Liver (tissue), 9 donors: ENCODE data around the gene SIK3. TPM values are rescaled to one million over a fixed set of nuclear protein-coding genes. Genes with fewer than 3 reads are reported as not detected.

Experiments
- DNase-seq: peaks from one replicate; pipeline ENCODE4 v3.0.0-alpha.2; 2017; ENCODE audit warnings: low spot score
- H3K27ac ChIP-seq, 2 donors: one replicate each; pipeline ENCODE4 v1.7.0; 2013; ENCODE audit warnings: inconsistent platforms in 2 of 2, low read length in 2 of 2, control low read depth in 1 of 2, low read depth in 1 of 2, mild to moderate bottlenecking in 1 of 2
- H3K27me3 ChIP-seq, 4 donors: one replicate each; pipeline versions ENCODE4 v1.6.1 to v1.7.0; 2013; ENCODE audit warnings: low read length in 3 of 4, inconsistent platforms in 1 of 4, mild to moderate bottlenecking in 1 of 4, moderate library complexity in 1 of 4; ENCODE audit not compliant: control insufficient read depth in 4 of 4, insufficient read depth in 4 of 4
- H3K36me3 ChIP-seq, 4 donors: one replicate each; pipeline versions ENCODE4 v1.6.1 to v1.7.0; 2013; ENCODE audit warnings: low read length in 3 of 4, mild to moderate bottlenecking in 3 of 4, low read depth in 1 of 4, moderate library complexity in 1 of 4; ENCODE audit not compliant: control insufficient read depth in 4 of 4, insufficient read depth in 3 of 4
- H3K4me1 ChIP-seq, 4 donors: one replicate each; pipeline versions ENCODE4 v1.6.1 to v1.7.0; 2013; ENCODE audit warnings: low read length in 3 of 4, mild to moderate bottlenecking in 3 of 4, moderate library complexity in 1 of 4; ENCODE audit not compliant: control insufficient read depth in 4 of 4, insufficient read depth in 4 of 4
- H3K4me3 ChIP-seq, 3 donors: one replicate each; pipeline versions ENCODE4 v1.6.1 to v1.7.0; 2013; ENCODE audit warnings: low read length in 3 of 3, control low read depth in 1 of 3, low read depth in 1 of 3, mild to moderate bottlenecking in 1 of 3
- H3K9ac ChIP-seq, 2 donors: one replicate each; pipeline ENCODE4 v1.7.0; 2013; ENCODE audit warnings: low read length in 2 of 2, mild to moderate bottlenecking in 2 of 2, moderate library complexity in 2 of 2, control low read depth in 1 of 2, low read depth in 1 of 2
- H3K9me3 ChIP-seq, 4 donors: one replicate each; pipeline versions ENCODE4 v1.6.1 to v1.7.0; 2013; ENCODE audit warnings: low read length in 3 of 4; ENCODE audit not compliant: control insufficient read depth in 4 of 4
- EGR1 ChIP-seq, 2 donors: IDR thresholded peaks; 2 replicates each; pipeline ENCODE4 v1.6.1; 2016 to 2018; ENCODE audit warnings: antibody characterized with exemption in 2 of 2, low read depth in 2 of 2
- FOXA2 ChIP-seq: IDR thresholded peaks from 2 replicates; pipeline ENCODE4 v1.6.1; 2016; ENCODE audit warnings: antibody characterized with exemption
- GABPA ChIP-seq, 2 donors: IDR thresholded peaks in 1 of 2; conservative IDR thresholded peaks in 1 of 2; 2 replicates each; pipeline ENCODE4 v1.6.1; 2016; ENCODE audit warnings: antibody characterized with exemption in 2 of 2, mild to moderate bottlenecking in 1 of 2, moderate library complexity in 1 of 2
- HNF4A ChIP-seq, 2 donors: conservative IDR thresholded peaks; 2 replicates each; pipeline ENCODE4 v1.6.1; 2016; ENCODE audit warnings: antibody characterized with exemption in 2 of 2, mild to moderate bottlenecking in 2 of 2
- HNF4G ChIP-seq: IDR thresholded peaks from 2 replicates; pipeline ENCODE4 v1.6.1; 2016; ENCODE audit warnings: antibody characterized with exemption
- JUND ChIP-seq, 2 donors: IDR thresholded peaks; 2 replicates each; pipeline ENCODE4 v1.6.1; 2016; ENCODE audit warnings: antibody characterized with exemption in 2 of 2
- NR2F2 ChIP-seq: IDR thresholded peaks from 2 replicates; pipeline ENCODE4 v1.6.1; 2016; ENCODE audit warnings: antibody characterized with exemption
- RXRA ChIP-seq, 2 donors: IDR thresholded peaks; 2 replicates each; pipeline ENCODE4 v1.6.1; 2017 to 2018; ENCODE audit warnings: antibody characterized with exemption in 2 of 2, mild to moderate bottlenecking in 1 of 2
- SP1 ChIP-seq: IDR thresholded peaks from 2 replicates; pipeline ENCODE4 v1.6.1; 2018; ENCODE audit warnings: antibody characterized with exemption, mild to moderate bottlenecking
- TAF1 ChIP-seq: conservative IDR thresholded peaks from 2 replicates; pipeline ENCODE4 v1.6.1; 2016; ENCODE audit warnings: antibody characterized with exemption, mild to moderate bottlenecking
- YY1 ChIP-seq: IDR thresholded peaks from 2 replicates; pipeline ENCODE4 v1.6.1; 2016; ENCODE audit warnings: antibody characterized with exemption, mild to moderate bottlenecking
- WGBS: extraction: QIAGEN DNeasy Blood & Tissue Kit; methylation state at CpG from one replicate; pipeline ENCODE4 v1.1.7; 2013; 5-methylcytosine and 5-hydroxymethylcytosine counted together
- polyA plus RNA-seq, 2 donors: library from polyadenylated mRNA; stranded (reverse) in 1 of 2; unstranded in 1 of 2; fragments of 200-250 nt in 1 of 2; fragments of >200 nt in 1 of 2; fragmentation: Nextera tagmentation in 1 of 2; extraction: Ambion mirVana in 1 of 2; gene quantifications; one replicate each; pipeline versions ENCODE4 v1.2.1 to v1.2.3, GENCODE V29; 2013 to 2015
- total RNA-seq, 2 donors: library from RNA; depleted of rRNA; stranded (reverse); fragments of >200 nt; gene quantifications; one replicate each; pipeline ENCODE4 v1.2.3, GENCODE V29; 2014
- TF ChIP-seq, protein P1 (sequence below): IDR thresholded peaks from 2 replicates; pipeline ENCODE4 v1.6.1; 2016; ENCODE audit warnings: antibody characterized with exemption
- TF ChIP-seq, protein P2 (sequence below): IDR thresholded peaks from 2 replicates; pipeline ENCODE4 v1.6.1; 2016; ENCODE audit warnings: antibody characterized with exemption
- TF ChIP-seq, protein P3 (sequence below): IDR thresholded peaks from 2 replicates; pipeline ENCODE4 v1.6.1; 2016; ENCODE audit warnings: antibody characterized with exemption
- TF ChIP-seq, protein P4 (sequence below): fragments of 150-350 bp; IDR thresholded peaks from 2 replicates; pipeline ENCODE4 v1.5.1; 2017; ENCODE audit warnings: improper control_type of control experiment, low read depth, low read length; ENCODE audit not compliant: missing input control
- donor health status: healthy.
- donor health status: healthy.
- donor health status: healthy.
- donor health status: healthy.
- donor health status: healthy.

The SIK3 gene
- total and polyA plus RNA-seq, 4 donors, result 6.9 to 52.4 (median 14.4) TPM

DNA sequence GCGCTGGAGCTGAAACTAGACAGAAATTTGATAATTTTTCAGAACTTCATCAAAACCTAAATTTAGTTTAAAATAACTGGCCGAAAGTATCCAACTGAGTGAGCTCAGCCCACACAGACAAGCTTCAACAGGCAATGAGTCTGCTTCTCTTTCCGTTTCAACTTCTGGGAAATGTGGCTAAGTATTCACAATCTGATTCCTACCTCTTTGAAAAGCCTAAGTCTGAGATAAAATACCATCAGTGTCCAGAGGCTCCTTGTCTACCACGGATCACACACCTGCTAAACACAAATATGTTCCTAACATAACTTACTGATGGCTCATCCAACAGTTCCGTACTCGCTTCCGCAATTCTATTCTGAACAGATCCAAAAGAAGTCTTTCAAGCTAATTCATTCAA is 8.5 kb downstream of the SIK3 start (continued):
- TF ChIP-seq YY1 (no peak), HNF4A (conservative IDR thresholded peaks at IDR 0.05) (no peak), SP1 (no peak), GABPA (IDR thresholded peaks at IDR 0.05 in 1 of 2, conservative IDR thresholded peaks at IDR 0.05 in 1 of 2) (no peak), JUND (IDR thresholded peaks at IDR 0.05) (no peak), TAF1 (no peak)
- TF ChIP-seq, protein P1, sequence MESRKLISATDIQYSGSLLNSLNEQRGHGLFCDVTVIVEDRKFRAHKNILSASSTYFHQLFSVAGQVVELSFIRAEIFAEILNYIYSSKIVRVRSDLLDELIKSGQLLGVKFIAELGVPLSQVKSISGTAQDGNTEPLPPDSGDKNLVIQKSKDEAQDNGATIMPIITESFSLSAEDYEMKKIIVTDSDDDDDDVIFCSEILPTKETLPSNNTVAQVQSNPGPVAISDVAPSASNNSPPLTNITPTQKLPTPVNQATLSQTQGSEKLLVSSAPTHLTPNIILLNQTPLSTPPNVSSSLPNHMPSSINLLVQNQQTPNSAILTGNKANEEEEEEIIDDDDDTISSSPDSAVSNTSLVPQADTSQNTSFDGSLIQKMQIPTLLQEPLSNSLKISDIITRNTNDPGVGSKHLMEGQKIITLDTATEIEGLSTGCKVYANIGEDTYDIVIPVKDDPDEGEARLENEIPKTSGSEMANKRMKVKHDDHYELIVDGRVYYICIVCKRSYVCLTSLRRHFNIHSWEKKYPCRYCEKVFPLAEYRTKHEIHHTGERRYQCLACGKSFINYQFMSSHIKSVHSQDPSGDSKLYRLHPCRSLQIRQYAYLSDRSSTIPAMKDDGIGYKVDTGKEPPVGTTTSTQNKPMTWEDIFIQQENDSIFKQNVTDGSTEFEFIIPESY, result no peak
- TF ChIP-seq, protein P2, sequence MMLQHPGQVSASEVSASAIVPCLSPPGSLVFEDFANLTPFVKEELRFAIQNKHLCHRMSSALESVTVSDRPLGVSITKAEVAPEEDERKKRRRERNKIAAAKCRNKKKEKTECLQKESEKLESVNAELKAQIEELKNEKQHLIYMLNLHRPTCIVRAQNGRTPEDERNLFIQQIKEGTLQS, result no peak

DNA sequence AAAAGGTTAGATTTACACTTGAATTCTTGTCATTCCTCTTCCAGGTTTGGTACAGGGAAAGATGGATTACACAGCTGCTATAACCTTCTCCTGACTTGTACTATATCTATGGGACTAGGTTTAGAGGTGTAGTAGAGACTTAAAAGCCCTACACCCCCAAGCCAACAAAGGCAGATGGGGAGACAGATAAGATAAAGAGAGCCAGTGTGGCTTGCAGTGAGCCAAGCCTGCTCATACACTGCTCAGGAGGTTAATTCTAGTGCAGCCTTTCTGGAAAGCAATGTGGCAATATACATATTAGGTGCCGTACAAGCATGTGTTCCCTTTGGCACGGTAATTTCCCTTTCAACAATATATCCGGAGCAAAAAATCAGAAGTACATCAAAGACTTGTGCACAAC is 10.8 kb downstream of the SIK3 start:
- no peaks in the 10 kb centered on the region for H3K27me3 ChIP-seq
- no peak overlapping the region for H3K9ac ChIP-seq
- H3K27ac ChIP-seq, result no peak overlapping the region
- no peaks in the 10 kb centered on the region for H3K36me3 ChIP-seq
- DNase-seq, result no peak
- H3K4me3 ChIP-seq, result no peak overlapping the region
- 83% methylated on average over 3 of the region's 3 CpGs for WGBS
- H3K9me3 ChIP-seq, result no peaks in the 10 kb centered on the region
- peaks cover 3 to 31% (median 24%) of the 10 kb centered on the region in 4 donors for H3K4me1 ChIP-seq
- TF ChIP-seq GABPA (IDR thresholded peaks at IDR 0.05 in 1 of 2, conservative IDR thresholded peaks at IDR 0.05 in 1 of 2), result no peak

DNA sequence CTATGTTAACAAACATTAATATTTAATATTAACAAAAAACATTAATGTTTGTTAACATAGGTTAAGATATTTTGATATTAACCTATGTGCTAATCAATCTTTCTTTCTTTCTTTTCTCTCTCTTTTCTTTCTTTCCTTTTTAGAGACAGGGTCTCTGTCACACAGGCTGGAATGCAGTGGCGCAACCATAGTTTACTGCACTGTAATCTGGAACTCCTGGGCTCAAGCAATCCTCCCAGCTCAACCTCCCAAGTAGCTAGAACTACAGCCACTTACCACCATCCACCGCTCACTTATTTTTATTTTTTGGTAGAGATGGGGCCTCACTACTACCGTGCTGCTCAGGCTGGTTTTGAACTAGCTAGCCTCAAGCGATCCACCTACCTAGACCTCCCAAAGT is 13.2 kb downstream of the SIK3 start:
- Histone ChIP-seq H3K27ac (no peak overlapping the region), H3K4me3 (no peak overlapping the region), H3K36me3 (no peaks in the 10 kb centered on the region), H3K4me1 (peaks cover 5 to 24% (median 20%) of the 10 kb centered on the region in 4 donors), H3K9me3 (no peaks in the 10 kb centered on the region), H3K27me3 (no peaks in the 10 kb centered on the region), H3K9ac (no peak overlapping the region)
- TF ChIP-seq NR2F2 (no peak), EGR1 (IDR thresholded peaks at IDR 0.05; ENCODE audit: low read depth in 2 of 2) (no peak), HNF4A (conservative IDR thresholded peaks at IDR 0.05) (no peak), HNF4G (no peak), TAF1 (no peak), RXRA (IDR thresholded peaks at IDR 0.05) (no peak), FOXA2 (no peak)
- TF ChIP-seq, protein P3, sequence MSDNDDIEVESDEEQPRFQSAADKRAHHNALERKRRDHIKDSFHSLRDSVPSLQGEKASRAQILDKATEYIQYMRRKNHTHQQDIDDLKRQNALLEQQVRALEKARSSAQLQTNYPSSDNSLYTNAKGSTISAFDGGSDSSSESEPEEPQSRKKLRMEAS, result no peak
- TF ChIP-seq, protein P4, sequence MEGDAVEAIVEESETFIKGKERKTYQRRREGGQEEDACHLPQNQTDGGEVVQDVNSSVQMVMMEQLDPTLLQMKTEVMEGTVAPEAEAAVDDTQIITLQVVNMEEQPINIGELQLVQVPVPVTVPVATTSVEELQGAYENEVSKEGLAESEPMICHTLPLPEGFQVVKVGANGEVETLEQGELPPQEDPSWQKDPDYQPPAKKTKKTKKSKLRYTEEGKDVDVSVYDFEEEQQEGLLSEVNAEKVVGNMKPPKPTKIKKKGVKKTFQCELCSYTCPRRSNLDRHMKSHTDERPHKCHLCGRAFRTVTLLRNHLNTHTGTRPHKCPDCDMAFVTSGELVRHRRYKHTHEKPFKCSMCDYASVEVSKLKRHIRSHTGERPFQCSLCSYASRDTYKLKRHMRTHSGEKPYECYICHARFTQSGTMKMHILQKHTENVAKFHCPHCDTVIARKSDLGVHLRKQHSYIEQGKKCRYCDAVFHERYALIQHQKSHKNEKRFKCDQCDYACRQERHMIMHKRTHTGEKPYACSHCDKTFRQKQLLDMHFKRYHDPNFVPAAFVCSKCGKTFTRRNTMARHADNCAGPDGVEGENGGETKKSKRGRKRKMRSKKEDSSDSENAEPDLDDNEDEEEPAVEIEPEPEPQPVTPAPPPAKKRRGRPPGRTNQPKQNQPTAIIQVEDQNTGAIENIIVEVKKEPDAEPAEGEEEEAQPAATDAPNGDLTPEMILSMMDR, result no peak
- DNase-seq, result no peak
- WGBS, result 95% methylated on average over 4 of the region's 4 CpGs
